ENCODE measurements around the gene DENND4C.

DNA sequence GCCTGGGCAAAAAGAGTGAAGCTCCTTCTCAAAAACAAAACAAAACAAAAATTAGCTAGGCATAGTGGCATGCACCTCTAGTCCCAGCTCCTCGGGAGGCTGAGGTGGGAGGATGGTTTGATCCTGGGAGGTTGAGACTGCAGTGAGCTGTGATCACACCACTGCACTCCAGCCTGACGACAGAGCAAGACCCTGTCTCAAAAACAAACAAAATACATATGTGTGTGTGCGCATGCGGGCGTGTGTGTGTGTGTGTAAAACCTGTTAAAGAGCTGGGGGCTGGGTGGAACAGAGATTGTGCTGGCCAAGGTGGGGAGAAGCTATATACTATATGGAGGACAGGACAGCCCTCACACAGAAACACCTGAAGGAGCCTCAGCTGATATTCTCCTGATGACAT is 27.4 kb upstream of the DENND4C start:
- TF ChIP-seq, protein P1, sequence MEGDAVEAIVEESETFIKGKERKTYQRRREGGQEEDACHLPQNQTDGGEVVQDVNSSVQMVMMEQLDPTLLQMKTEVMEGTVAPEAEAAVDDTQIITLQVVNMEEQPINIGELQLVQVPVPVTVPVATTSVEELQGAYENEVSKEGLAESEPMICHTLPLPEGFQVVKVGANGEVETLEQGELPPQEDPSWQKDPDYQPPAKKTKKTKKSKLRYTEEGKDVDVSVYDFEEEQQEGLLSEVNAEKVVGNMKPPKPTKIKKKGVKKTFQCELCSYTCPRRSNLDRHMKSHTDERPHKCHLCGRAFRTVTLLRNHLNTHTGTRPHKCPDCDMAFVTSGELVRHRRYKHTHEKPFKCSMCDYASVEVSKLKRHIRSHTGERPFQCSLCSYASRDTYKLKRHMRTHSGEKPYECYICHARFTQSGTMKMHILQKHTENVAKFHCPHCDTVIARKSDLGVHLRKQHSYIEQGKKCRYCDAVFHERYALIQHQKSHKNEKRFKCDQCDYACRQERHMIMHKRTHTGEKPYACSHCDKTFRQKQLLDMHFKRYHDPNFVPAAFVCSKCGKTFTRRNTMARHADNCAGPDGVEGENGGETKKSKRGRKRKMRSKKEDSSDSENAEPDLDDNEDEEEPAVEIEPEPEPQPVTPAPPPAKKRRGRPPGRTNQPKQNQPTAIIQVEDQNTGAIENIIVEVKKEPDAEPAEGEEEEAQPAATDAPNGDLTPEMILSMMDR (conservative IDR thresholded peaks at IDR 0.05; ENCODE audit: low read length), result no peak
- no peak for TF ChIP-seq EZH2phosphoT487 (IDR thresholded peaks at IDR 0.05; ENCODE audit: borderline replicate concordance, low read depth, low read length)
